Left lung (tissue), 10 donors: ENCODE data around the gene CDS2. TPM values are rescaled to one million over a fixed set of nuclear protein-coding genes. Genes with fewer than 3 reads are reported as not detected.

Experiments
- ATAC-seq: fragments of 200-7000 bp; cut with Tn5 transposase; one replicate; pipeline ENCODE4 v1.9.1; 2020; ENCODE audit warnings: moderate library complexity
- DNase-seq, 4 donors: peaks; one replicate each; pipeline ENCODE4 v3.0.0-alpha.2; 2013 to 2020
- H3K27ac ChIP-seq, 2 donors: fragments of 200-600 bp; sonication (generic) in 1 of 2; one replicate each; pipeline versions ENCODE4 v1.5.0 to v1.8.0; 2020 to 2021
- H3K27me3 ChIP-seq, 2 donors: fragments of 200-600 bp; sonication (generic) in 1 of 2; one replicate each; pipeline versions ENCODE4 v1.5.0 to v1.8.0; 2020 to 2021
- H3K36me3 ChIP-seq, 2 donors: fragments of 200-600 bp; sonication (generic) in 1 of 2; one replicate each; pipeline versions ENCODE4 v1.5.0 to v1.8.0; 2020 to 2021
- H3K4me1 ChIP-seq, 2 donors: fragments of 200-600 bp; one replicate each; pipeline ENCODE4 v1.8.0; 2021
- H3K4me3 ChIP-seq, 2 donors: fragments of 200-600 bp; sonication (generic) in 1 of 2; one replicate each; pipeline versions ENCODE4 v1.5.0 to v1.8.0; 2020 to 2021; ENCODE audit warnings: mild to moderate bottlenecking in 1 of 2
- H3K9me3 ChIP-seq, 2 donors: fragments of 200-600 bp; sonication (generic) in 1 of 2; one replicate each; pipeline versions ENCODE4 v1.5.0 to v1.8.0; 2020 to 2021
- CTCF ChIP-seq, 2 donors: fragments of 200-600 bp; sonication (generic) in 1 of 2; IDR thresholded peaks; one replicate each; pipeline versions ENCODE4 v1.5.0 to v1.8.0; 2021; ENCODE audit warnings: antibody characterized with exemption in 2 of 2
- intact Hi-C, 2 donors: fragments of 100-400 bp; cut with DNase I; formaldehyde crosslinking; loops; one replicate each; pipeline versions ENCODE4 v1.11.2 to v1.14.2; 2022
- polyA plus RNA-seq, 6 donors: library from polyadenylated mRNA; unstranded; fragments of 120-200 nt; gene quantifications; one replicate each; pipeline ENCODE4 v1.2.1, GENCODE V29; 2013; ENCODE audit not compliant: insufficient read length in 6 of 6
- total RNA-seq, 2 donors: library from RNA; stranded (reverse); fragmentation: NEBNext Ultra II Directional; extraction: Animal tissue kit (Norgen Biotek cat#: 25700); gene quantifications; one replicate each; pipeline ENCODE4 v1.2.1, GENCODE V29; 2021
- donor health status: DM: no; HTN: yes; CAD: no.
- donor health status: DM: no; HTN: no; CAD: no.

The CDS2 gene
- total and polyA plus RNA-seq, 8 donors, result 26.7 to 61.0 (median 30.4) TPM

- H3K27ac ChIP-seq, result no peak overlapping the region
- intact Hi-C loops, result no loop called here
- no peak for DNase-seq
These were observed 30.1 kb downstream of the CDS2 start for GRCh38 chr20:5156675-5157448.

GRCh38 chr20:5159928-5160327 is 33.1 kb downstream of the CDS2 start:
- H3K27me3 ChIP-seq, result no peaks in the 10 kb centered on the region
- ATAC-seq (no peak), DNase-seq (no peak)
- peaks cover 7 to 41% of the 10 kb centered on the region in 2 donors for H3K4me1 ChIP-seq
- intact Hi-C loops, result no loop called here
- TF ChIP-seq CTCF (IDR thresholded peaks at IDR 0.05), result no peak
- H3K36me3 ChIP-seq, result no peaks in the 10 kb centered on the region
- H3K27ac ChIP-seq, result no peak overlapping the region
- H3K9me3 ChIP-seq, result no peaks in the 10 kb centered on the region
- H3K4me3 ChIP-seq, result no peak overlapping the region

More at GRCh38 chr20:5156675-5157448, 30.1 kb downstream of the CDS2 start:
- Histone ChIP-seq H3K9me3 (no peaks in the 10 kb centered on the region), H3K27me3 (no peaks in the 10 kb centered on the region), H3K4me3 (no peak overlapping the region), H3K4me1 (peaks cover 7 to 53% of the 10 kb centered on the region in 2 donors), H3K36me3 (no peaks in the 10 kb centered on the region)
- TF ChIP-seq CTCF (IDR thresholded peaks at IDR 0.05), result no peak
- peak; percentile 21 for ATAC-seq

- peaks cover 7 to 45% of the 10 kb centered on the region in 2 donors for H3K4me1 ChIP-seq
- no peaks in the 10 kb centered on the region for H3K27me3 ChIP-seq
- intact Hi-C loops, result no loop called here
- no peak for ATAC-seq
- peak overlapping the region; percentile 6 to 21 for H3K27ac ChIP-seq
- DNase-seq, result no peak
- TF ChIP-seq CTCF (IDR thresholded peaks at IDR 0.05), result no peak
- H3K4me3 ChIP-seq, result no peak overlapping the region
- H3K9me3 ChIP-seq, result no peaks in the 10 kb centered on the region
- no peaks in the 10 kb centered on the region for H3K36me3 ChIP-seq
These were observed 34.1 kb downstream of the CDS2 start for GRCh38 chr20:5160882-5161281.

GRCh38 chr20:5161536-5162164 is 34.8 kb downstream of the CDS2 start:
- H3K4me3 ChIP-seq, result no peak overlapping the region
- TF ChIP-seq CTCF (IDR thresholded peaks at IDR 0.05), result no peak
- intact Hi-C loops, result no loop called here
- H3K36me3 ChIP-seq, result no peaks in the 10 kb centered on the region
- peak overlapping the region; percentile 6 to 21 for H3K27ac ChIP-seq
- DNase-seq (no peak), ATAC-seq (peak; percentile 82)
- H3K27me3 ChIP-seq, result no peaks in the 10 kb centered on the region
- no peaks in the 10 kb centered on the region for H3K9me3 ChIP-seq
- peaks cover 7 to 38% of the 10 kb centered on the region in 2 donors for H3K4me1 ChIP-seq
